Osteoblast (primary cell): ENCODE measurements around the gene CACNG5. TPM values are rescaled to one million over a fixed set of nuclear protein-coding genes. Genes with fewer than 3 reads are reported as not detected.

Experiments
- DNase-seq: peaks from one replicate; pipeline ENCODE4 v3.0.0; 2011; ENCODE audit warnings: low spot score, mixed read lengths; ENCODE audit not compliant: insufficient read length; ENCODE audit errors: missing footprints
- H2AFZ ChIP-seq: 2 replicates; pipeline ENCODE4 v1.6.0; 2011; ENCODE audit warnings: mild to moderate bottlenecking, low read length
- H3K27ac ChIP-seq: 2 replicates; pipeline ENCODE4 v1.5.1; 2011; ENCODE audit warnings: mild to moderate bottlenecking, low read depth, low read length, moderate library complexity
- H3K27me3 ChIP-seq: 2 replicates; pipeline ENCODE4 v1.6.0; 2012; ENCODE audit warnings: mild to moderate bottlenecking, control low read depth, inconsistent platforms, low read length, moderate library complexity; ENCODE audit not compliant: insufficient read depth
- H3K36me3 ChIP-seq: 2 replicates; pipeline ENCODE4 v1.5.1; 2011; ENCODE audit warnings: mild to moderate bottlenecking, low read length, control low read depth, moderate library complexity; ENCODE audit not compliant: insufficient read depth
- H3K4me1 ChIP-seq: 2 replicates; pipeline ENCODE4 v1.5.1; 2011; ENCODE audit warnings: mild to moderate bottlenecking, low read length, control low read depth, moderate library complexity; ENCODE audit not compliant: insufficient read depth
- H3K4me2 ChIP-seq: 2 replicates; pipeline ENCODE4 v1.6.0; 2011; ENCODE audit warnings: mild to moderate bottlenecking, low read length; ENCODE audit not compliant: insufficient read depth
- H3K4me3 ChIP-seq: fragments of 200-600 bp; sonication (generic); 3 replicates; pipeline ENCODE4 v1.5.1; 2012; ENCODE audit warnings: mild to moderate bottlenecking, low read length, inconsistent platforms; ENCODE audit not compliant: insufficient read depth
- H3K79me2 ChIP-seq: 2 replicates; pipeline ENCODE4 v1.6.0; 2012; ENCODE audit warnings: mild to moderate bottlenecking, low read length, control low read depth, inconsistent platforms; ENCODE audit not compliant: insufficient read depth
- H3K9me3 ChIP-seq: 2 replicates; pipeline ENCODE4 v1.5.1; 2011; ENCODE audit warnings: low read depth, low read length, control low read depth
- H4K20me1 ChIP-seq: 2 replicates; pipeline ENCODE4 v1.6.0; 2012; ENCODE audit warnings: mild to moderate bottlenecking, low read length, control low read depth; ENCODE audit not compliant: insufficient read depth
- total RNA-seq: library from RNA; depleted of rRNA; stranded (reverse); fragments of >200 nt; gene quantifications from 2 replicates; pipeline ENCODE4 v1.2.3, GENCODE V29; 2012
- TF ChIP-seq, protein P1 (sequence below): IDR thresholded peaks from 2 replicates; pipeline ENCODE4 v1.5.1; 2011; ENCODE audit warnings: mild to moderate bottlenecking, low read depth, low read length, moderate library complexity; ENCODE audit errors: extremely low read depth

The CACNG5 gene
- total RNA-seq, 1 donor: not detected

DNA sequence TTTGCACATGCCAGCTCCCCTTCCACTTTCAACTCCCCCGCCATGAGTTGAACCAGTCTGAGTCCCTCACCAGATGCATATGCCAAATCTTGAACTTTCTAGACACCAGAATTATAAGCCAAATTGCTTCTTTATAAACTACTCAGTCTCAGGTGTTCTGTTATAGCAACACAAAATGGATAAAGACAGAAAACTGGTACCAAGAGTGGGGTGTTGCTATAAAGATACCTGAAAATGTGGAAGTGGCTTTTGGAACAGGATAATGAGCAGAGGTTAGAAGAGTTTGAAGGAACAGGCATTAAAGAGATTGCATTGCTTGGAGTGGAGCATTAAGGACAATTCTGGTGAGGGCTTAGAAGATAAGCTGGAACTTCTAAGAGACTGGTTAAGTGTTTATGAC, 17.2 kb upstream of the CACNG5 start:
- Histone ChIP-seq H4K20me1 (no peaks in the 10 kb centered on the region), H3K36me3 (no peaks in the 10 kb centered on the region), H3K9me3 (peaks cover 2% of the 10 kb centered on the region), H3K4me2 (no peak overlapping the region), H3K79me2 (no peaks in the 10 kb centered on the region), H3K27me3 (peaks cover 20% of the 10 kb centered on the region), H3K27ac (no peak overlapping the region), H3K4me1 (no peaks in the 10 kb centered on the region), H3K4me3 (no peak overlapping the region), H2AFZ (no peak overlapping the region)
- no peak for DNase-seq
- TF ChIP-seq, protein P1, sequence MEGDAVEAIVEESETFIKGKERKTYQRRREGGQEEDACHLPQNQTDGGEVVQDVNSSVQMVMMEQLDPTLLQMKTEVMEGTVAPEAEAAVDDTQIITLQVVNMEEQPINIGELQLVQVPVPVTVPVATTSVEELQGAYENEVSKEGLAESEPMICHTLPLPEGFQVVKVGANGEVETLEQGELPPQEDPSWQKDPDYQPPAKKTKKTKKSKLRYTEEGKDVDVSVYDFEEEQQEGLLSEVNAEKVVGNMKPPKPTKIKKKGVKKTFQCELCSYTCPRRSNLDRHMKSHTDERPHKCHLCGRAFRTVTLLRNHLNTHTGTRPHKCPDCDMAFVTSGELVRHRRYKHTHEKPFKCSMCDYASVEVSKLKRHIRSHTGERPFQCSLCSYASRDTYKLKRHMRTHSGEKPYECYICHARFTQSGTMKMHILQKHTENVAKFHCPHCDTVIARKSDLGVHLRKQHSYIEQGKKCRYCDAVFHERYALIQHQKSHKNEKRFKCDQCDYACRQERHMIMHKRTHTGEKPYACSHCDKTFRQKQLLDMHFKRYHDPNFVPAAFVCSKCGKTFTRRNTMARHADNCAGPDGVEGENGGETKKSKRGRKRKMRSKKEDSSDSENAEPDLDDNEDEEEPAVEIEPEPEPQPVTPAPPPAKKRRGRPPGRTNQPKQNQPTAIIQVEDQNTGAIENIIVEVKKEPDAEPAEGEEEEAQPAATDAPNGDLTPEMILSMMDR: no peak

DNA sequence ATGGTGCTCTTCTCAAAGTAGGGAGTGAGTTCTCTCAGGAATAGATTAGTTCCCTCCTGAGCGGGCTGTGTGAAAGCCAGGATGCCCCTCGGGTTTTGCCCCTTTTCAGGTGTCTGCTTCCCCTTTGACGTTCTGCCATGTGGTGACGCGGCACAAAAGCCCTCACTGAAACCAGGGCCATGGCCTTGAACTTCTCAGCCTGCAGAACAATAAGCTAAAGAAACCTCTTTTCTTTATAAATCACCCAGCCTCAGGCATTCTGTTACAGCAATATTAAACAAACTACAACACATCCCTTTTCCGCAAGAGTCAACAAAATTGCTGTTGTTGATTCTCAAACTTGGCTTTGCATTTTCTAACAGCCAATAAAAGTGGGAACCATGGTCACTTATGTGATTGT, 15.5 kb upstream of the CACNG5 start:
- H3K36me3 ChIP-seq: no peaks in the 10 kb centered on the region
- no peak overlapping the region for H3K4me3 ChIP-seq
- peaks cover 2% of the 10 kb centered on the region for H3K9me3 ChIP-seq
- peaks cover 27% of the 10 kb centered on the region for H3K27me3 ChIP-seq
- TF ChIP-seq, protein P1: no peak
- no peak overlapping the region for H3K4me2 ChIP-seq
- no peak overlapping the region for H2AFZ ChIP-seq
- H3K27ac ChIP-seq: no peak overlapping the region
- no peaks in the 10 kb centered on the region for H3K79me2 ChIP-seq
- peak; percentile 44 for DNase-seq
- no peaks in the 10 kb centered on the region for H4K20me1 ChIP-seq
- no peaks in the 10 kb centered on the region for H3K4me1 ChIP-seq

DNA sequence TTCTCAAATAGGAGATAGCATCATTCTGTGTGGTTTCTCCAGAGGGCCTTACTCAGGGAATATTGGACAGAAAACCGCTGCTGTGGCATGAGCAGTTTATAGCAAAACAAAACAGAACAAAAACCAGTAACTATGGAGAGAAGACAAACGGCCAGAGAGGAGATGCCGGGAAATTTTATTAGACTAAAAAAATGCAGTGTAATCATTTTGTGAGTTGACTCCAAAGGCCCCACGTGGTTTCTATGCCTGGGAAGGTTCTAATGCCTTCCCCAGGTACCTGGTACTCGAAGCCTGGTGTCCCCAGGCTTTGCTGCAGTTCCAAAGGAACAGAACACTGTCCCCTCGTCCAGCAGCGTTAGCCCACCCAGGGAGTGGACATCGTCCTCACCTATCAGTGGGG, 12.9 kb upstream of the CACNG5 start:
- Histone ChIP-seq H3K4me3 (no peak overlapping the region), H3K79me2 (no peaks in the 10 kb centered on the region), H3K27me3 (peaks cover 40% of the 10 kb centered on the region), H3K9me3 (peaks cover 2% of the 10 kb centered on the region), H3K36me3 (no peaks in the 10 kb centered on the region), H4K20me1 (no peaks in the 10 kb centered on the region), H3K27ac (no peak overlapping the region), H3K4me2 (no peak overlapping the region), H2AFZ (no peak overlapping the region), H3K4me1 (no peaks in the 10 kb centered on the region)
- DNase-seq: no peak
- TF ChIP-seq, protein P1: no peak

DNA sequence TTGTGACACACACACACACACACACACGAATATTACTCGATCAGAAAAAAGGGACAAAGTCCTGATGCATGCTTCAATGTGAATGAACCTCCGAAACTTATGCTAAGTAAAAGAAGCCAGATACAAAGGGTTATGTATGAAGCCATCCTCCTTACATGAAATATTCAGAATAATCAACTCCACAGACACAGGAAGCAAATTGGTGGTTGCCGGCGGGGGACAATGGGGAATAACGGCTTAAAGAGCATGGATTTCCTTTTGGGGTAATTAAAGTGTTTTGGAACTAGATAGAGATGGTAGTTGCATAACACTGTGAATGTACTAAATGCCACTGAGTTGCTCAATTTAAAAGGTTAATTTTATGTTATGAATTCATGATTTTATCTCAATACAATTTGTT, 8.1 kb upstream of the CACNG5 start:
- TF ChIP-seq, protein P1: no peak
- no peak for DNase-seq
- H3K36me3 ChIP-seq: no peaks in the 10 kb centered on the region
- H3K27ac ChIP-seq: no peak overlapping the region
- no peaks in the 10 kb centered on the region for H3K79me2 ChIP-seq
- no peaks in the 10 kb centered on the region for H3K9me3 ChIP-seq
- H3K4me1 ChIP-seq: no peaks in the 10 kb centered on the region
- H4K20me1 ChIP-seq: no peaks in the 10 kb centered on the region
- H3K27me3 ChIP-seq: peaks cover 25% of the 10 kb centered on the region
- H3K4me3 ChIP-seq: no peak overlapping the region
- no peak overlapping the region for H2AFZ ChIP-seq
- H3K4me2 ChIP-seq: no peak overlapping the region
